Natural killer cell treated with Interleukin-12 subunit alpha and Interleukin-12 subunit beta and Interleukin-15 and Interleukin-18, amount 100 ng/mL, for 72 hours (primary cell): Measurements from ENCODE around the gene FUT2. TPM values are rescaled to one million over a fixed set of nuclear protein-coding genes. Genes with fewer than 3 reads are reported as not detected.

Experiments used
- ATAC-seq, 2 donors: fragments of 150-1000 bp; cut with Tn5 transposase in 1 of 2; sonication (Bioruptor Pico), chemical (Tn5 transposase) in 1 of 2; 2 replicates each; pipeline ENCODE4 v1.10.0; 2021
- DNase-seq: peaks from one replicate; pipeline ENCODE4 v3.0.0; 2022; ENCODE audit warnings: low spot score
- H3K27ac Mint-ChIP-seq, 2 donors: 1 replicate in 1 of 2; 2 replicates in 1 of 2; pipeline ENCODE4 v1.8.0; 2022; ENCODE audit warnings: mixed read lengths in 2 of 2, mild to moderate bottlenecking in 1 of 2, moderate library complexity in 1 of 2
- H3K27me3 Mint-ChIP-seq, 2 donors: 1 replicate in 1 of 2; 2 replicates in 1 of 2; pipeline ENCODE4 v1.8.0; 2022; ENCODE audit warnings: mixed read lengths in 2 of 2
- H3K36me3 Mint-ChIP-seq: one replicate; pipeline ENCODE4 v1.8.0; 2022; ENCODE audit warnings: mixed read lengths
- H3K4me1 Mint-ChIP-seq, 2 donors: 1 replicate in 1 of 2; 2 replicates in 1 of 2; pipeline ENCODE4 v1.8.0; 2022; ENCODE audit warnings: low read depth in 2 of 2, mixed read lengths in 2 of 2, mild to moderate bottlenecking in 1 of 2
- H3K4me3 Mint-ChIP-seq: one replicate; pipeline ENCODE4 v1.8.0; 2022; ENCODE audit warnings: mixed read lengths
- H3K9me3 Mint-ChIP-seq: 2 replicates; pipeline ENCODE4 v1.8.0; 2022; ENCODE audit warnings: mixed read lengths
- total RNA-seq, 2 donors: library from RNA; stranded (reverse); gene quantifications; one replicate each; pipeline ENCODE4 v1.2.3, GENCODE V29; 2022

FUT2 gene
- total RNA-seq, 2 donors from 2014 or later = not detected

DNA sequence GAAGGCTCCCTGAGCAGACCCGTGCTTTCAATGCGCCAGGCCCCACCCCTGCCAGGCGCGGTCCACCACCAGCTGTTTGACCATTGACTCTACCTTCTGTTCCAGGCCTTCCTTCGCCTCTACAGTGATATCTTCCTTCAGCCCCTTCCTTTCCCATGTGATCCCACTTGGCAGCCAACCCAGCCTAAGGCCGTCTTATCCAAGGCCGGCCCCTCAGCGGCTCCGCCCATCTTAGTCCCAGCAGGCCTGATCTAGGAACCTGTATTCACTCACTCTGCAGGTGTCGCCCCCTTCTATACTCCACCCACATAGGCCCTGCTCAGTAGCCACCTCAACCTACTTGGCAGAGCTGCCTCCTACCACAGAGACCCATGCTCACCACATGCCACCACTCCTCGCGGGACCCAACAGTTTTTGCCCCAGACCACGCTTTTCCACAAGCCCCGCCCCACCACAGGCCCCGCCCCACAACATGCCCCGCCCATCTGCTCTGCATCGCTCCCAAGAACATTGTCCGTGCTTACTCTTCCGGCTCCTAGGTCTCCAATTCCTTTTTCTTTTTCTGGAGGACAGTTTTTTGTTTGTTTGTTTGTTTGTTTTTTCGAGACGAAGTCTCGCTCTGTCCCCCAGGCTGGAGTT is 41.7 kb downstream of the FUT2 start:
- Mint-ChIP-seq H3K36me3 (no peaks in the 10 kb centered on the region), H3K27ac (no peak overlapping the region)

DNA sequence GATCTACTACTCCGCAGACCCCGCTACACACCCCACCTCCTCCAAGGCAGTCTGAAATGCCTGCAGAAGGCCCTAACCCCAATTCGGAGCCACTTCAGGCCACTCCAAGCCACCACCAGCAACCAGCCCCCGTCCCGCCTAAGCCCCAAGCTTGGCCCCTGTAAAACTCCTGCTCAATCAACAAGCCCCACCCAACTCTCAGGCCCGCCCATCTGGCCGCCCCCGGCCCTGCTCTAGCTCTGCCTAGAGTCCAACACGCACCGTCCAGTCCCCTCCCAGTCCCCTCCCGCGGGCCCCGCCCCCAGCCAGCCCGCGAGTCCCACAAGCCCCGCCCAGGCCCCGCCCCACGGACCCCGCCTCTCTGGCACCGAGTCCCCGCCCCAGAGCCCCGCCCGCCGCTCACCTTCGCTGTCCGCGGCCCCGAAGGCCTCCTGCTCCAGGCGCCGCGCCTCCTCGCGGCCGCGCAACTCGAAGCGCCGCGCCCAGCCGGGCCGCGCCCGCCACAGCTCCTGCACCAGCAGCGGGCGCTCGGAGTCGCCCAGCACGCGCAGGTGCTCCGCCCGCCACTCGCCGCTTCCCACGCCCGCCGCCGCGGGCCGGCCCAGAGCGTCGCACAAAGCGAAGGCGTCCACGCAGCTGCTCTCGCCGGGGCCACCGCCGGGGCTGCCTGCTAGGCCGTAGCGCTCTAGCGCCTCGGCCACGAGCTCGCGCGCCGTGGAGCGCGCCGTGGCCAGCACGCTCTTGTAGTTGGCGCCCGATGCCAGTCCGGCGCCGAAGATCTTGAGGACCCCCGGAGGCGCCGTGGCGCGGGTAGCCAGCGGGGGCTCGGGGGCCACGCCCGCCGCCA is 43.0 kb downstream of the FUT2 start:
- Mint-ChIP-seq H3K9me3 (no peaks in the 10 kb centered on the region), H3K36me3 (no peaks in the 10 kb centered on the region), H3K4me1 (peaks cover 6 to 11% of the 10 kb centered on the region in 2 donors), H3K4me3 (peak overlapping the region; percentile 49), H3K27ac (no peak overlapping the region), H3K27me3 (peaks cover 0 to 5% of the 10 kb centered on the region in 2 donors)
- ATAC-seq (peak; percentile 96 to 97), DNase-seq (peak; percentile 90)

More for the DNA sequence above, 41.7 kb downstream of the FUT2 start:
- Mint-ChIP-seq H3K27me3 (peaks cover 6 to 9% of the 10 kb centered on the region in 2 donors), H3K4me1 (peaks cover 3 to 11% of the 10 kb centered on the region in 2 donors), H3K4me3 (peak overlapping the region; percentile 27), H3K9me3 (no peaks in the 10 kb centered on the region)
- ATAC-seq = no peak
- DNase-seq = no peak

- Mint-ChIP-seq H3K27me3 (peaks cover 0 to 10% of the 10 kb centered on the region in 2 donors), H3K9me3 (no peaks in the 10 kb centered on the region), H3K4me3 (no peak overlapping the region), H3K36me3 (no peaks in the 10 kb centered on the region), H3K4me1 (peaks cover 6 to 11% of the 10 kb centered on the region in 2 donors), H3K27ac (no peak overlapping the region)
- ATAC-seq (peak in 1 of 2 donors; percentile 0), DNase-seq (no peak)
These were observed 43.8 kb downstream of the FUT2 start for GRCh38 chr19:48739404-48740163.

- no peak for ATAC-seq
- Mint-ChIP-seq H3K27me3 (peaks cover 0 to 10% of the 10 kb centered on the region in 2 donors), H3K36me3 (no peaks in the 10 kb centered on the region), H3K9me3 (no peaks in the 10 kb centered on the region), H3K4me1 (peaks cover 10 to 12% of the 10 kb centered on the region in 2 donors), H3K4me3 (no peak within 1 kb of the TSS), H3K27ac (no peak within 1 kb of the TSS)
- no peak for DNase-seq
These were observed 44.6 kb downstream of the FUT2 start, which contains the start of gene RASIP1 for GRCh38 chr19:48740164-48740972. TSS of gene RASIP1 (minus strand) at chr19:48740610. CDS start at chr19:48740282, 328 bp downstream.

DNA sequence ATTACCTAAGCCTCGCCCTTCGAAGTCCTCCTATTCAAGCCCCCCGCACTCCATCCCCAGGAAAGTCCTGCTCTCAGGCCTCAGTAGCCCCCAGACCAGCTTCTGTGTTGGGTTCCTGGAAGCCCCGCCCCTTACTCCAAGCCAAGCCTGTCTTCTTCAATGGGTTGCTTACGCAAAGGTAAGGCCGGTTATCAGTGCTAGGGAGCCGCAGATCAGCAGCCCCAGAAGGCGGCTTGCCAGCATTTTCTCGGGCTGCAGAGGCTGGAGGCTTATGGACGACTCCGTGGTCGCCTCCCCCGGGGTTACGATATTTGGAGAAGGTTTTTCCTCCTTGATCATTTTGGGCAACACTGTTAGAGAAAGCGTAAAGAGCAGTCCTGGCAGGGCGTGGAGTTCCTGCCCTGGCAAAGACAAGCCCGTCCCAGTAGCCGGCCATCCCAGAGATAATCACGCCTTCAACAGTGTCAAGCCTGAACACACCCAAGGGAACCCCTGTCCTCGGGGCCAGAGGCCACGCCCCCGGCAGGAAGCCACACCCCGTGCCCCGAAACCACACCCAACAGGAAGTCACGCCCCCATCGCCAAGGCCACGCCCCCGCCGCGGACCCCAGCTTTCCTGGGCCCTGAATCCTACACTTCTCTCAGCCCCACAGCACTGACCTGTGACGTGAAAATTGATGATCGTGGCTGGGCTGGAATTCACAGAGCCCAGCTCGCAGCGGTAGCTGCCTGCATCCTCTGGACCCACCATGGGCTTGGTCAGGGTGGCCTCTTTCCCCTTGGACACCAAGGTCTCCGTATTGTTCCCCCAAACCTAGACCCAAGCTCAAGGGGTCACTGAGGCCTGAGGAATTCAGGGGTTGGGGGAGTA is 45.6 kb downstream of the FUT2 start:
- ATAC-seq = no peak
- DNase-seq = no peak
- H3K27me3 Mint-ChIP-seq = peaks cover 9 to 16% of the 10 kb centered on the region in 2 donors
- peaks cover 4% of the 10 kb centered on the region for H3K36me3 Mint-ChIP-seq
- no peak overlapping the region for H3K4me3 Mint-ChIP-seq
- H3K4me1 Mint-ChIP-seq = peaks cover 17 to 20% of the 10 kb centered on the region in 2 donors
- H3K27ac Mint-ChIP-seq = no peak overlapping the region
- H3K9me3 Mint-ChIP-seq = no peaks in the 10 kb centered on the region

- Mint-ChIP-seq H3K27ac (no peak overlapping the region), H3K36me3 (peaks cover 4% of the 10 kb centered on the region), H3K4me1 (peaks cover 17 to 24% of the 10 kb centered on the region in 2 donors), H3K9me3 (no peaks in the 10 kb centered on the region), H3K27me3 (peaks cover 11 to 17% of the 10 kb centered on the region in 2 donors), H3K4me3 (no peak overlapping the region)
- DNase-seq (no peak), ATAC-seq (no peak)
These were observed 46.3 kb downstream of the FUT2 start for GRCh38 chr19:48742096-48742495.

GRCh38 chr19:48745208-48745995 is 49.6 kb downstream of the FUT2 start:
- no peak overlapping the region for H3K4me3 Mint-ChIP-seq
- H3K4me1 Mint-ChIP-seq = peaks cover 14 to 17% of the 10 kb centered on the region in 2 donors
- peaks cover 4% of the 10 kb centered on the region for H3K36me3 Mint-ChIP-seq
- DNase-seq (no peak), ATAC-seq (peak; percentile 69 to 83)
- H3K27ac Mint-ChIP-seq = peak overlapping the region in 1 of 2 donors; percentile 24
- H3K27me3 Mint-ChIP-seq = peaks cover 11 to 12% of the 10 kb centered on the region in 2 donors
- no peaks in the 10 kb centered on the region for H3K9me3 Mint-ChIP-seq

GRCh38 chr19:48746110-48746509 is 50.3 kb downstream of the FUT2 start:
- Mint-ChIP-seq H3K4me3 (no peak overlapping the region), H3K36me3 (peaks cover 4% of the 10 kb centered on the region), H3K4me1 (peaks cover 17 to 20% of the 10 kb centered on the region in 2 donors), H3K9me3 (no peaks in the 10 kb centered on the region), H3K27me3 (peaks cover 11 to 15% of the 10 kb centered on the region in 2 donors), H3K27ac (peak overlapping the region in 1 of 2 donors; percentile 24)
- DNase-seq = no peak
- ATAC-seq = no peak

DNA sequence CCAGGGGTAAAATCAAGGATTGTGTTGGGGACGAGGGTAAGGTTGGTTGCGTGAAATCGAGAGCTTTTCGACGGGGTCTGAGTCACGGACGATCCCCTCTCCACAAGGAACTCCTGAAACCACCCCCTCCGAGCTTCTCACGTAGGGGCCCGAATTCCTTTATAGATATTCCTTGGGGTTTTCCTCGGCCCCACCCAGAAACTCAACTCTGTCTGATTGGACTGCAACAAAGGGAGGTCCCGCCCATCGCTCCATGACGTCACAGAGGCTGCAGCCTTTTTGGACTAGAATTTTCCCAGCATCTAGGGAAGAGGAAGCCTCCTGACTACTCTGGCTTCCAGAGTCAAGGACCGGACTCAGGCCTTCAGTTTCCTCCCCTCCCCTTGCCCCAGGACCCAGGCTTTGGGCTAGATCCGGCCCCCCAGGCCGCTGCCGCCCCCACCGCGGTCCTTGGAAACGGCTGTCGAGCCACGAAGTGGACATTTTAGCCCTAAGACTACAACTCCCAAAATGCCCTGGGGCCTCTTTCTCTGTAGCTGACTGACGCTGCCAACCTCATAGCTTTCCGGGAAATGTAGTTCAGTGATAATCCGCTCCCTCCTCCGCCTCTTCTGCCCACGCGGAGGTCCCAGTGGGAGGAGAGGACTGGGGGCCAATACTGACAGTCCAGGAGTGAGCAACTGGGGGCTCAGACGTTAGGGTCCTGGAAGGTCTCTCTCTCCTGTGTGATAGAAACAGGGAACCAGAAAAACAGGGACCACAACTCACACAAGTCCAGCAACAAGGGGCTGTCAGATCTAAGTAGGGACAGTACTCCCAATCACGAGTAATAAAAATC is 51.2 kb downstream of the FUT2 start, which contains the start of gene IZUMO1:
IZUMO1 (minus strand) TSS at position 172 of the 838 bp plus-strand sequence. CDS start 1,050 bp downstream, outside the sequence.
- peak; percentile 84 to 88 for ATAC-seq
- H3K4me3 Mint-ChIP-seq = peak within 1 kb of the TSS; percentile 30
- no peaks in the 10 kb centered on the region for H3K9me3 Mint-ChIP-seq
- peaks cover 19 to 25% of the 10 kb centered on the region in 2 donors for H3K4me1 Mint-ChIP-seq
- peak; percentile 69 for DNase-seq
- H3K27me3 Mint-ChIP-seq = peaks cover 11 to 15% of the 10 kb centered on the region in 2 donors
- H3K36me3 Mint-ChIP-seq = peaks cover 4% of the 10 kb centered on the region
- H3K27ac Mint-ChIP-seq = peak within 1 kb of the TSS in 1 of 2 donors; percentile 24

- DNase-seq = no peak
- Mint-ChIP-seq H3K36me3 (peaks cover 4% of the 10 kb centered on the region), H3K4me1 (peaks cover 26 to 29% of the 10 kb centered on the region in 2 donors), H3K4me3 (no peak overlapping the region), H3K27me3 (peaks cover 19 to 20% of the 10 kb centered on the region in 2 donors), H3K27ac (no peak overlapping the region), H3K9me3 (no peaks in the 10 kb centered on the region)
- no peak for ATAC-seq
These were observed 53.9 kb downstream of the FUT2 start for GRCh38 chr19:48749571-48750198.
